Upper lobe of left lung (tissue), 6 donors: ENCODE results near the gene PLAAT3. TPM values are rescaled to one million over a fixed set of nuclear protein-coding genes. Genes with fewer than 3 reads are reported as not detected.

Experiments used
- ATAC-seq, 2 donors: fragments of 200-7000 bp; cut with Tn5 transposase; one replicate each; pipeline ENCODE4 v1.9.1; 2022; ENCODE audit warnings: mild to moderate bottlenecking in 2 of 2, moderate library complexity in 2 of 2; ENCODE audit not compliant: low FRiP score in 2 of 2
- DNase-seq, 2 donors: peaks; one replicate each; pipeline ENCODE4 v3.0.0-alpha.2; 2019 to 2020
- H3K27ac ChIP-seq, 4 donors: fragments of 200-600 bp; sonication (generic); one replicate each; pipeline ENCODE4 v1.5.1; 2016 to 2019
- H3K27me3 ChIP-seq, 4 donors: fragments of 200-600 bp; sonication (generic); one replicate each; pipeline ENCODE4 v1.5.1; 2017 to 2019
- H3K36me3 ChIP-seq, 4 donors: fragments of 200-600 bp; sonication (generic); one replicate each; pipeline ENCODE4 v1.5.1; 2016 to 2019
- H3K4me1 ChIP-seq, 4 donors: fragments of 200-600 bp; sonication (generic); one replicate each; pipeline ENCODE4 v1.5.1; 2018 to 2019
- H3K4me3 ChIP-seq, 4 donors: fragments of 200-600 bp; sonication (generic); one replicate each; pipeline ENCODE4 v1.5.1; 2017 to 2019; ENCODE audit warnings: mild to moderate bottlenecking in 2 of 4, moderate library complexity in 1 of 4
- H3K9me3 ChIP-seq, 4 donors: fragments of 200-600 bp; sonication (generic); one replicate each; pipeline ENCODE4 v1.5.1; 2018 to 2019
- EP300 ChIP-seq, 4 donors: sonication (generic); formaldehyde crosslinking; IDR thresholded peaks; one replicate each; pipeline ENCODE4 v1.5.1; 2017; ENCODE audit warnings: antibody characterized with exemption in 4 of 4, control low read depth in 2 of 4
- POLR2A ChIP-seq, 4 donors: fragments of 450-650 bp; IDR thresholded peaks; one replicate each; pipeline ENCODE4 v1.5.1; 2016 to 2017; ENCODE audit warnings: antibody characterized with exemption in 4 of 4, mild to moderate bottlenecking in 2 of 4
- POLR2AphosphoS5 ChIP-seq, 2 donors: sonication (generic); formaldehyde crosslinking; IDR thresholded peaks; one replicate each; pipeline ENCODE4 v1.5.1; 2017; ENCODE audit warnings: antibody characterized with exemption in 2 of 2
- WGBS, 2 donors: methylation state at CpG; one replicate each; pipeline ENCODE4 v1.1.5; 2017 to 2018; 5-methylcytosine and 5-hydroxymethylcytosine counted together
- total RNA-seq, 6 donors: library from RNA; depleted of rRNA in 4 of 6; stranded (reverse); fragments of >200 nt in 4 of 6; gene quantifications; one replicate each; pipeline versions ENCODE4 v1.1.0 to v1.2.1, GENCODE V29; 2016 to 2021
- TF ChIP-seq, protein P1 (sequence below), 6 experiments: fragments of 450-650 bp in 4 of 6; fragments of 200-600 bp in 2 of 6; sonication (generic) in 2 of 6; IDR thresholded peaks; one replicate each; pipeline ENCODE4 v1.5.1; 2016 to 2019; ENCODE audit warnings: antibody characterized with exemption in 6 of 6
- donor health status: DM: no; HTN: no; CAD: no; lungs with moderate emphysema.
- donor health status: DM: no; HTN: yes; CAD: no; lungs with severe emphysema.

PLAAT3 gene
- total RNA-seq, 6 donors from 2014 or later, result 36.7 to 128 (median 89.5) TPM

DNA sequence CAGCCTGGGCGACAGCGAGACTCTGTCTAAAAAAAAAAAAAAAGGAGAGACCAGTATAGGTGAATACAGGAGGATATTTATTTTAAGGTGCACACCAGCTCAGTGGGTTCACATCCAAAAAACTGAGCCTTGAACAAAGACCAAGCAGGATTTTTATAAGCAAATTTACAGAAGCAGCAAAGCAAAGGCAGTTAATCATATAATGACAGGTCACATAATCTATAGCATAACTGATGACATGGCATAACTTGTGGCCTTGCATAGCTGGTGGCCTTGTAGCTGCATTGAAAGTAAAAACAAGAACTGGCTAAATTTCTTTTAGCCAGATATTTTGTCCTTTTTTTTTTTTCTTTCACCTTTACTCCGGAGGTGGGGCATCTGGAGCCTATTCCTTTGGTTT lies 2.7 kb upstream of the PLAAT3 start:
- Histone ChIP-seq H3K27me3 (no peaks in the 10 kb centered on the region), H3K4me1 (peaks cover 3 to 14% (median 9%) of the 10 kb centered on the region in 4 donors), H3K9me3 (no peaks in the 10 kb centered on the region), H3K4me3 (no peak overlapping the region), H3K27ac (no peak overlapping the region), H3K36me3 (no peaks in the 10 kb centered on the region)
- TF ChIP-seq, protein P1, sequence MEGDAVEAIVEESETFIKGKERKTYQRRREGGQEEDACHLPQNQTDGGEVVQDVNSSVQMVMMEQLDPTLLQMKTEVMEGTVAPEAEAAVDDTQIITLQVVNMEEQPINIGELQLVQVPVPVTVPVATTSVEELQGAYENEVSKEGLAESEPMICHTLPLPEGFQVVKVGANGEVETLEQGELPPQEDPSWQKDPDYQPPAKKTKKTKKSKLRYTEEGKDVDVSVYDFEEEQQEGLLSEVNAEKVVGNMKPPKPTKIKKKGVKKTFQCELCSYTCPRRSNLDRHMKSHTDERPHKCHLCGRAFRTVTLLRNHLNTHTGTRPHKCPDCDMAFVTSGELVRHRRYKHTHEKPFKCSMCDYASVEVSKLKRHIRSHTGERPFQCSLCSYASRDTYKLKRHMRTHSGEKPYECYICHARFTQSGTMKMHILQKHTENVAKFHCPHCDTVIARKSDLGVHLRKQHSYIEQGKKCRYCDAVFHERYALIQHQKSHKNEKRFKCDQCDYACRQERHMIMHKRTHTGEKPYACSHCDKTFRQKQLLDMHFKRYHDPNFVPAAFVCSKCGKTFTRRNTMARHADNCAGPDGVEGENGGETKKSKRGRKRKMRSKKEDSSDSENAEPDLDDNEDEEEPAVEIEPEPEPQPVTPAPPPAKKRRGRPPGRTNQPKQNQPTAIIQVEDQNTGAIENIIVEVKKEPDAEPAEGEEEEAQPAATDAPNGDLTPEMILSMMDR (IDR thresholded peaks at IDR 0.05), result no peak
- TF ChIP-seq POLR2AphosphoS5 (IDR thresholded peaks at IDR 0.05) (no peak), EP300 (IDR thresholded peaks at IDR 0.05) (no peak), POLR2A (IDR thresholded peaks at IDR 0.05) (no peak)
- DNase-seq, result no peak
- no peak for ATAC-seq
- WGBS, 2 donors, result 92 to 94% methylated on average over 3 of the region's 3 CpGs

DNA sequence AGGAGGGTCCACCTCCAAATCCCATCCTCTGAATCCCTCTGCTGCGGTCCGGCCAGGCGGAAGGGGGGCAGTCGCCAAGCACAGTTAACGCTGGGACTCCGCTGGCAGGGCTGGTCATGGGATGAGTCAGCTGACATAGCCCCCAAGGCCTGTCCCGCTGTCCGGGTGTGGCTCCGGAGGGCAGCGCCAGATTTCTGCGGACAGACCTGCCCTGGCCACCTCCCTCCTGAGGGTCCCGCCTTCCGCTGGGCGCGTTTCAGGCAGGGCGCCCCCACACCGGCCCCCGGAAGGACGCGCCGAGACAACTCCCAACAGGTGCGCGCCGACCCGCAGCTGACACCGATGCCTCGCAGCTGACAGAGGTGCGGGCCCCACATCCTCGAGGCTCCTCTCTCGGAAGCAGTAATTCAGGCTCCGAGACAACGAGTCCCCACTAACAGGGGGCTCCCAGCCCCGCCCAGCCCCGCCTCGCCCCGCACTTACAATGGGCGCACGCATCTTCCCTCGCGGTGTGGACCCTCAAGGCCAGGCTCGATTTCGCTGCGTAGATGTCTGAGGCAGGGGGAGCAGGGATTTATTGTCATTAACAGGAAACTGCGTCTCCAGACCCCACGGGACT lies 607 bp downstream of the PLAAT3 start:
- TF ChIP-seq, protein P1 (IDR thresholded peaks at IDR 0.05), result peak in 1 of 6 experiments; percentile 3
- TF ChIP-seq POLR2A (IDR thresholded peaks at IDR 0.05) (no peak), EP300 (IDR thresholded peaks at IDR 0.05) (no peak), POLR2AphosphoS5 (IDR thresholded peaks at IDR 0.05) (peak in 1 of 2 donors; percentile 51)
- WGBS, 2 donors, result 0% methylated on average over 5 to 27 of the region's 45 CpGs
- DNase-seq (peak; percentile 71 to 90), ATAC-seq (peak; percentile 79 to 85)
- no peaks in the 10 kb centered on the region for H3K36me3 ChIP-seq
- no peaks in the 10 kb centered on the region for H3K9me3 ChIP-seq
- H3K27me3 ChIP-seq, result no peaks in the 10 kb centered on the region
- peak overlapping the region; percentile 88 to 93 (median 90) for H3K27ac ChIP-seq
- peak overlapping the region; percentile 60 to 82 (median 77) for H3K4me3 ChIP-seq
- peaks cover 26 to 42% (median 35%) of the 10 kb centered on the region in 4 donors for H3K4me1 ChIP-seq

DNA sequence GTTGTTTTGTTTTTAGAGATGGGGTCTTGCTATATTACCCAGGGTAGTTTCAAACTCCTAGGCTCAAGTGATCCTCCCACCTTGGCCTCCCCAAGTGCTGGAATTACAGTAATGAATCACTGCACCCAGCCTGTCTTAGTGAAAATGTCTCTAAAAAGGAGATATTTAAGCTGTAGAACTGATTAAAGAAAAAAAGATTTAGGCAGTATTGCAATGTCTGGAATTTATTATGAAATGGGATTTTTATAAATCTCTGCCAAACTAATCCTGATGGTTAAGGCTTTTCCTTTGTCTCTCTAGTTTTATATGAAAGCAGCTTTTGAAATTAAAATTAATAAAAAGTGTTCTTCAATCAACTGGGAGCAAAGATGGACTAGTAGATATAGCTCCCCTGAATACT lies 2.1 kb downstream of the PLAAT3 start:
- Histone ChIP-seq H3K36me3 (no peaks in the 10 kb centered on the region), H3K4me1 (peaks cover 26 to 42% (median 35%) of the 10 kb centered on the region in 4 donors), H3K9me3 (no peaks in the 10 kb centered on the region), H3K4me3 (peak overlapping the region in 1 of 4 donors; percentile 74), H3K27ac (peak overlapping the region in 3 of 4 donors; percentile 27 to 89 (median 88)), H3K27me3 (no peaks in the 10 kb centered on the region)
- TF ChIP-seq EP300 (IDR thresholded peaks at IDR 0.05) (no peak), POLR2AphosphoS5 (IDR thresholded peaks at IDR 0.05) (no peak), POLR2A (IDR thresholded peaks at IDR 0.05) (no peak)
- TF ChIP-seq, protein P1 (IDR thresholded peaks at IDR 0.05), result no peak
- no peak for ATAC-seq
- no peak for DNase-seq

DNA sequence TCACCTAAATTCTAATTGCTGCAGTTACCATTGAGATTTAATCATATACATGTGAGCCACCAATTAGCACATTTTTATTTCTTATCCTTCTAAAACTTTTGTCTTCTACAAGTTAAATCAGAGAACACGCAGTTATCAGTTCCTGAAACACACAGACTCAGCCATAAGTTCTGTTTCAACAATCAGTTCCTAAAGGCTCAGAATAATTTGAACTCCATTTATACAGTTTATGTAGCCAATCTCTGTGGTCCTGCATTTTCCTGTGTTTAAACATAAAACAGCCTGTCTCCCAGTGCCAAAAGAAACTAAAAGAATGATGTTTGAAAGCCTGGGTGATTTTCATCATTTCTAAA lies 2.9 kb downstream of the PLAAT3 start:
- Histone ChIP-seq H3K4me1 (peaks cover 26 to 42% (median 35%) of the 10 kb centered on the region in 4 donors), H3K27me3 (no peaks in the 10 kb centered on the region), H3K27ac (peak overlapping the region in 2 of 4 donors; percentile 24 to 61), H3K9me3 (no peaks in the 10 kb centered on the region), H3K36me3 (no peaks in the 10 kb centered on the region), H3K4me3 (no peak overlapping the region)
- TF ChIP-seq, protein P1 (IDR thresholded peaks at IDR 0.05), result no peak
- no peak for TF ChIP-seq EP300 (IDR thresholded peaks at IDR 0.05)
- TF ChIP-seq POLR2A (IDR thresholded peaks at IDR 0.05), result no peak
- no peak for TF ChIP-seq POLR2AphosphoS5 (IDR thresholded peaks at IDR 0.05)
- 63 to 67% methylated on average over 1 of the region's 1 CpG for WGBS, 2 donors
- DNase-seq (no peak), ATAC-seq (no peak)
